Measurements from ENCODE around the gene CYB5D1.
"Not testable (repeated sequence)": the region's sequence is repeated elsewhere in the genome, so short reads cannot be mapped to it uniquely, and the experiment has no call there.

The CYB5D1 gene, protein sequence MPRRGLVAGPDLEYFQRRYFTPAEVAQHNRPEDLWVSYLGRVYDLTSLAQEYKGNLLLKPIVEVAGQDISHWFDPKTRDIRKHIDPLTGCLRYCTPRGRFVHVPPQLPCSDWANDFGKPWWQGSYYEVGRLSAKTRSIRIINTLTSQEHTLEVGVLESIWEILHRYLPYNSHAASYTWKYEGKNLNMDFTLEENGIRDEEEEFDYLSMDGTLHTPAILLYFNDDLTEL

DNA sequence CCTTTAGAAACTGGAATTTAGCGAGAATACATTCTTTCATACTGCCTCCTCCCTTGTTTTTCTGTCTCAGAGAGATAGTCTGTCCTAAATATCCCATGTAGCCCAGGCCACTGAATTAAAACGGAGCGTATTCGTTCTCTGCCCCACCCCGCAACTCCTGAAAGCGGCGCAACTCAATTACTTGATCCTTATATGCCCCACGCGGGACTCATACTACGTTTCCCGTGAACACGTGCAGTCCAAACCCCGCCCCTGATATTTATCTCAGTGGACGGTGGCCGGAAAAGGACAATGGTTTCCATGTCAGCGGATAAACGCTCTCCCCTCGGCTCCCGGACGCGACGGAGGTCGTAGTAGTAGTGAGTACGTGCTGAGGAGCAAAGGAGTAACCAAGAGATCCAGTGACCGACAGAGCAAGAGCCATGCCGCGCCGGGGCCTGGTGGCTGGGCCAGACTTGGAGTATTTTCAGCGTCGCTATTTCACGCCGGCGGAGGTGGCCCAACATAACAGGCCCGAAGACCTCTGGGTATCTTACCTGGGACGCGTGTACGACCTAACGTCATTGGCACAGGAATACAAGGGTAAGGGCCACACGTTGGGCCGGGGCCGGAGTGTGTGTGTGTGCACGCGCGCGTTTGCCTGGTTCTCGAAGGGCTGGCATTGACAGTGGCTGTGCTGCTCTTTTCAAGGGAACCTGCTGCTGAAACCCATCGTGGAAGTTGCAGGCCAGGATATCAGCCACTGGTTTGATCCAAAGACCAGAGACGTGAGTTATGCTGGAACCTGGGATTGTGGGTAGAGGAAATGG, at the start of gene CYB5D1:
Gene CYB5D1, plus strand, starts transcription at position 291 of the 809 bp plus-strand sequence. Its CDS starts 132 bp downstream, at position 423.
- H3K36me3 Mint-ChIP-seq (ENCODE audit: low read depth): no peaks in the 10 kb centered on the region
- intact Hi-C loops (cut with micrococcal nuclease): loop anchor here (2.0 kb wide), 1 partner anchor 15 kb away; no protein-coding TSS in a partner anchor
- H3K27me3 Mint-ChIP-seq: no peaks in the 10 kb centered on the region
- H3K27ac Mint-ChIP-seq: no peak within 1 kb of the TSS
- H3K4me3 Mint-ChIP-seq: no peak within 1 kb of the TSS
- no peaks in the 10 kb centered on the region for H3K9me3 Mint-ChIP-seq
- H3K4me1 Mint-ChIP-seq (ENCODE audit: low read depth): peaks cover 13% of the 10 kb centered on the region

DNA sequence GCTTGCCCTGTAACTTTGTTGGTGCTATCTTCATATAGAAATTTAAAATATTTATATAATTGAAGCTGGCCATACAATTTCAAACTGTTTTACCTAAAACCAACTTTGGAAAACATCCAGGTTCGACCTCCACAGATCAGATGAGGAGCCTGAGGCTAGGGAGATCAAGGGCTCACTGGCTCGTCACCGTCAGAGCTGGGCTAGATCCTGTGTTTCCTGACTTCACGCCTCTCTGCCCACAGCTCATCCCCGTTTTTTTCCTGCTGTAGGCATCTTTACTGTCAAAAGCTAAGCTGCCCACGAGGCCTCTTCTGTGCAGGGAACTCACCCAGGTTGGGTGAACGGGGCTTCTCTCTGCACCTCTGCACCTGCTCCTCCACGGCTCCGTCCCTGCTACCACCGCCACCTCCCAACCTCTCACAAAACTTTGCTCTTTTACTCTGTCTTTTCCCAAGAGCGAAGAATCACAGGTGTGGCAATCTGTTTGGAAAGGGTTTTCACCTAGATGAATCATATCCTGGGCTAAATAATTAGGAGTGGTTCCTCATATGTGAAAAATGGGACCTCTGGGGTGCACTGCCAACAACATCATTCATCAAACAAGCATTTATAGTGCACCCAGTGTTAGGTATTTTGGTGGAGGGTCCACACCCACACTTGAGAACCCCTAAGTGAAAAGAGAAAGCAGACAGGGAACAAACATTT, 48.6 kb upstream of the CYB5D1 start:
- Mint-ChIP-seq H3K27ac (no peak overlapping the region), H3K4me1 (ENCODE audit: low read depth) (peaks cover 14% of the 10 kb centered on the region), H3K4me3 (no peak overlapping the region), H3K9me3 (no peaks in the 10 kb centered on the region), H3K36me3 (ENCODE audit: low read depth) (no peaks in the 10 kb centered on the region), H3K27me3 (peaks cover 18% of the 10 kb centered on the region)
- intact Hi-C loops (cut with micrococcal nuclease): no loop called here

- Mint-ChIP-seq H3K4me1 (ENCODE audit: low read depth) (peaks cover 14% of the 10 kb centered on the region), H3K27me3 (peaks cover 15% of the 10 kb centered on the region)
- intact Hi-C loops (cut with micrococcal nuclease): loop anchor here (10.0 kb wide), 1 partner anchor 65 kb away; no protein-coding TSS in a partner anchor
- H3K27ac Mint-ChIP-seq; H3K4me3 Mint-ChIP-seq; H3K36me3 Mint-ChIP-seq (ENCODE audit: low read depth); H3K9me3 Mint-ChIP-seq: not testable (repeated sequence)
Measured at GRCh38 chr17:7809791-7810343, 47.9 kb upstream of the CYB5D1 start.

- intact Hi-C loops (cut with micrococcal nuclease): loop anchor here (10.0 kb wide), 1 partner anchor 66 kb away; no protein-coding TSS in a partner anchor
- no peak overlapping the region for H3K27ac Mint-ChIP-seq
- H3K4me3 Mint-ChIP-seq: no peak overlapping the region
- no peaks in the 10 kb centered on the region for H3K9me3 Mint-ChIP-seq
- H3K27me3 Mint-ChIP-seq: peaks cover 8% of the 10 kb centered on the region
- peaks cover 14% of the 10 kb centered on the region for H3K4me1 Mint-ChIP-seq (ENCODE audit: low read depth)
- H3K36me3 Mint-ChIP-seq (ENCODE audit: low read depth): no peaks in the 10 kb centered on the region
Measured at GRCh38 chr17:7811251-7811650, 46.6 kb upstream of the CYB5D1 start.

GRCh38 chr17:7814969-7815368, 42.8 kb upstream of the CYB5D1 start:
- Mint-ChIP-seq H3K9me3 (no peaks in the 10 kb centered on the region), H3K27me3 (peaks cover 1% of the 10 kb centered on the region)
- intact Hi-C loops (cut with micrococcal nuclease): loop anchor here (10.0 kb wide), 1 partner anchor 70 kb away; no protein-coding TSS in a partner anchor

DNA sequence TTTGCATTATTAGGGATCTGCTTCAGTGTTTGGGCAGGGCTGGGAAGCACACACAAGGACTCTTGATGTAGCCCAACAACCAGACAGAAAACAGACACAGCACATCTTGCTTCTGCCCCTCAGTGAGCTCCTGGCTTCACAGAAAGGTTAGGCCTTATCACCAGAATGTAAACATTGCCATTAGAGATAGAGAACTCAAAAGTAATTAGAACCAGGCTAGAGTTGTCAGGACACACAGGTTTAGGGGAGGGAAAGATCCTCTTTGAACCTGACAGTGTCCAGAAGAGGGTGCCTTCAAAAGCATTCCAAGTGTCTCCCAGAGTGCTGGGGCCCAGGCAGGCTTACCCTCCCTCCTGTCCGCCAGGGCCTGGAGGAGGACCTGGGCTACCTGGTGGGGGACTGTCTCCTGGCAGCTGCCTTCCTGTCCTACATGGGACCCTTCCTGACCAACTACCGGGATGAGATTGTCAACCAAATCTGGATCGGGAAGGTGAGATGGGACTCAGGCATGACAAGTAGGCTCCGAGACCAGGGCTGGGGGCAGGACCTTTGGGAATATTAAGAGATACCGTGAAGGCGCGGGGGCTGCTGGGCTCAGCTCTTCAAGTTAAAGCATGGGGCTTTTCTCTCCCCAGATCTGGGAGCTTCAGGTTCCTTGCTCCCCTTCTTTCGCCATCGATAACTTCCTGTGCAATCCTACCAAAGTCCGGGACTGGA, 40.7 kb upstream of the CYB5D1 start:
- H3K4me1 Mint-ChIP-seq (ENCODE audit: low read depth): no peaks in the 10 kb centered on the region
- intact Hi-C loops (cut with micrococcal nuclease): loop anchor here (10.0 kb wide), 1 partner anchor 72 kb away; no protein-coding TSS in a partner anchor
- H3K9me3 Mint-ChIP-seq: no peaks in the 10 kb centered on the region
- no peak overlapping the region for H3K27ac Mint-ChIP-seq
- peaks cover 6% of the 10 kb centered on the region for H3K27me3 Mint-ChIP-seq
- no peaks in the 10 kb centered on the region for H3K36me3 Mint-ChIP-seq (ENCODE audit: low read depth)
- no peak overlapping the region for H3K4me3 Mint-ChIP-seq

More at GRCh38 chr17:7814969-7815368, 42.8 kb upstream of the CYB5D1 start:
- Mint-ChIP-seq H3K36me3 (ENCODE audit: low read depth) (no peaks in the 10 kb centered on the region), H3K4me3 (no peak overlapping the region), H3K27ac (no peak overlapping the region), H3K4me1 (ENCODE audit: low read depth) (peaks cover 5% of the 10 kb centered on the region)

DNA sequence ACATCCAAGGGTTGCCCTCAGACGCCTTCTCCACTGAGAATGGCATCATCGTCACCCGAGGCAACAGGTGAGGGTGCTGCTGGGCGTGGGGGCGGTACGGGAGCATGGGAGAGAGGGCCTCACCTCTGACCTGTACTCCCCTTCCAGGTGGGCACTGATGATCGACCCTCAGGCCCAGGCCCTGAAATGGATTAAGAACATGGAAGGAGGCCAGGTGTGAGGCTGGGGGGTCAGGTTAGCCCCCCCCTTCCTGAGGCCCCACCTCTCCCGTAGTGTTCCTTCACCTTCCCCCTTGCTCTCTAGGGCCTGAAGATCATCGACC, 40.2 kb upstream of the CYB5D1 start:
- Mint-ChIP-seq H3K27me3 (peaks cover 6% of the 10 kb centered on the region), H3K27ac (no peak overlapping the region), H3K9me3 (no peaks in the 10 kb centered on the region), H3K4me3 (no peak overlapping the region), H3K4me1 (ENCODE audit: low read depth) (no peaks in the 10 kb centered on the region), H3K36me3 (ENCODE audit: low read depth) (no peaks in the 10 kb centered on the region)
- intact Hi-C loops (cut with micrococcal nuclease): loop anchor here (10.0 kb wide), 1 partner anchor 73 kb away; no protein-coding TSS in a partner anchor

DNA sequence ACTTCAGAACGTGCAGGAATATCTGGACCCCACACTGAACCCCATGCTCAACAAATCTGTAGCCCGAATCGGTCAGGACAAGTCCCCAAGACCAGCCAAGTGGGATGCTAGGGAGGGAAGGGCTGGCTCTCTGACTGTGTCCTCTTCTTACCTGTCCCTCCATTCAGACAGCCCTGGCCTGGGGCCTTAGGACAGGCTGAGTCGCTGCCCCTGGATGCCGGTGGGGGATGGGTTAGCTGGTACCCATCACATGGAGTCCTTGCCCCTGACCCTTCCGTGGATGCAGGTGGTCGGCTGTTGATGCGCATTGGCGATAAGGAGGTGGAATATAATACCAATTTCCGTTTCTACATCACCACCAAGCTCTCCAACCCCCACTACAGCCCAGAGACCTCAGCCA, 39.8 kb upstream of the CYB5D1 start:
- H3K9me3 Mint-ChIP-seq: no peaks in the 10 kb centered on the region
- no peaks in the 10 kb centered on the region for H3K36me3 Mint-ChIP-seq (ENCODE audit: low read depth)
- intact Hi-C loops (cut with micrococcal nuclease): loop anchor here (10.0 kb wide), 1 partner anchor 73 kb away; no protein-coding TSS in a partner anchor
- H3K4me1 Mint-ChIP-seq (ENCODE audit: low read depth): no peaks in the 10 kb centered on the region
- peaks cover 6% of the 10 kb centered on the region for H3K27me3 Mint-ChIP-seq
- H3K4me3 Mint-ChIP-seq: no peak overlapping the region
- no peak overlapping the region for H3K27ac Mint-ChIP-seq

DNA sequence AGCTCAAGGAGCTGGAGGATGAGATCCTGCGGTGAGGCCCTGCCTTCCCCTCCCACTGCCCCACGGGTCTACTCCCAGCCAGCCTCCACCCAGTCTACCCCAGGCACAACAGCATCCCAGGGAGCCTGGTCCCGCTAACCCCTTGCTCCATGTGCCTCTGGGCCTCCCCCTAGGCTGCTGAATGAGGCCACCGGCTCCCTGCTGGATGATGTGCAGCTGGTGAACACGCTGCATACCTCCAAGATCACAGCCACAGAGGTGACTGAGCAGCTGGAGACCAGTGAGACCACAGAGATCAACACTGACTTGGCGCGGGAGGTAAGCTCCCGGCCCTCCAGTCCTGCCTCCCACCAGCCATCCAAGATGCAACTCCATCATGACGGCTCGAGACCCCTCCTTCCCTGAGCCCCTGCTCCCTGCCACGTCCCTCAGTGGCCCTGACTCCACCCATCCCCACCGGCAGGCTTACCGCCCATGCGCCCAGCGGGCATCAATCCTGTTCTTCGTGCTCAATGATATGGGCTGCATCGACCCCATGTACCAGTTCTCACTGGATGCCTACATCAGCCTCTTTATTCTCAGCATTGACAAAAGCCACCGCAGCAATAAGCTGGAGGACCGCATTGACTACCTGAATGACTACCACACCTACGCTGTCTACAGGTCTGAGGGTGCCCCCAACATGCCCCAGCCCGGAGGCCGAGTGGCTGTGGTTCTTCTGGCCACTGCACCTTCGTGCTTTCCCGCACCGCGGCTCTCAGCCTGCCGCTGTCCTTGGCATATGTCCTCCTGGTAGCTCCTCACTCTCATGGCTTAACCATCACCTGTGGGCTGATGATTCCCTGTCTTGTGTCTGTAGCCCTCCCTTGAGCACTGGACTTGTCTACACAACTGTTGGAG, 38.8 kb upstream of the CYB5D1 start:
- Mint-ChIP-seq H3K36me3 (ENCODE audit: low read depth) (no peaks in the 10 kb centered on the region), H3K27ac (no peak overlapping the region), H3K27me3 (peaks cover 11% of the 10 kb centered on the region), H3K4me1 (ENCODE audit: low read depth) (no peaks in the 10 kb centered on the region), H3K4me3 (no peak overlapping the region), H3K9me3 (no peaks in the 10 kb centered on the region)
- intact Hi-C loops (cut with micrococcal nuclease): loop anchor here (10.0 kb wide), 1 partner anchor 74 kb away; no protein-coding TSS in a partner anchor

- H3K4me3 Mint-ChIP-seq: no peak overlapping the region
- intact Hi-C loops (cut with micrococcal nuclease): no loop called here
- peaks cover 5% of the 10 kb centered on the region for H3K4me1 Mint-ChIP-seq (ENCODE audit: low read depth)
- peaks cover 17% of the 10 kb centered on the region for H3K27me3 Mint-ChIP-seq
- no peaks in the 10 kb centered on the region for H3K36me3 Mint-ChIP-seq (ENCODE audit: low read depth)
- no peak overlapping the region for H3K27ac Mint-ChIP-seq
- no peaks in the 10 kb centered on the region for H3K9me3 Mint-ChIP-seq
Measured at GRCh38 chr17:7820231-7820630, 37.6 kb upstream of the CYB5D1 start.

DNA sequence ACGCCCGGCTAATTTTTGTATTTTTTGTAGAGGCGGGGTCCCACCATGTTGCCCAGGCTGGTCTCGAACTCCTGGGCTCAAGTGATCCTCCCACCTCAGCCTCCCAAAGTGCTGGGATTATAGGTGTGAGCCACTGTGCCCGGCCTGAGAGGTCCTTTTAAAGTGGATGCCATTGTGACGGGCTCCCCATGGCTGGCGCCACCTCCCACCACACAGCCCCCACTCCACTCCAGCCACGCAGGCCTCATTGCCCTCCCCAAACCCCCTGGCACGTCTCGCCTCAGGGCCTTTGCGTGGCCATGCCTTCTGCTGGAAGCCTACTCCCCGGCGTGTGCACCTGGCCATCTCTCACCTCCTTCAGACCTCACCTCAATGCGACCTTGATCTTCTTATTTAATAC, 35.7 kb upstream of the CYB5D1 start:
- Mint-ChIP-seq H3K36me3 (ENCODE audit: low read depth) (no peaks in the 10 kb centered on the region), H3K4me3 (no peak overlapping the region), H3K9me3 (no peaks in the 10 kb centered on the region), H3K27me3 (peaks cover 22% of the 10 kb centered on the region), H3K27ac (no peak overlapping the region), H3K4me1 (ENCODE audit: low read depth) (peaks cover 10% of the 10 kb centered on the region)
- intact Hi-C loops (cut with micrococcal nuclease): loop anchor here (1.0 to 2.0 kb wide), 3 partner anchors 29 to 167 kb away; no protein-coding TSS in a partner anchor

DNA sequence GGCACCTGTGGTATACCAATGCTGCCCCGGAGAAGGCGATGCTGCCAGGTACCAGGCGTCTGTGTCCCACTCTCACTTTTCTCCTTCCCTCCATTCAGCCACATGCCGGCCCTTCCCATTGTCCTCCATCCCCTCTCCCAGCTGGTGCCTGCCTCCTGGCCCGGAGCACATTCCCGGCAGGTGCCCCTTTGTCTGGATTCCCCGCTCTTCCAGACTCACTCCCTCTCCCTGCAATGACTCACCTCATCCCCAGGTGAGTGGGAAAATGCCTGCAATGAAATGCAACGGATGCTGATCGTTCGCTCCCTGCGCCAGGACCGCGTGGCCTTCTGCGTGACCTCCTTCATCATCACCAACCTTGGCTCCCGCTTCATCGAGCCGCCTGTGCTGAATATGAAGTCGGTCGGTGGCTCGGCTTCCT, 34.2 kb upstream of the CYB5D1 start:
- Mint-ChIP-seq H3K36me3 (ENCODE audit: low read depth) (no peaks in the 10 kb centered on the region), H3K4me1 (ENCODE audit: low read depth) (peaks cover 10% of the 10 kb centered on the region), H3K4me3 (no peak overlapping the region), H3K9me3 (no peaks in the 10 kb centered on the region), H3K27ac (no peak overlapping the region), H3K27me3 (peaks cover 29% of the 10 kb centered on the region)
- intact Hi-C loops (cut with micrococcal nuclease): loop anchor here (2.0 kb wide), 2 partner anchors 73 to 165 kb away; no protein-coding TSS in a partner anchor

Measured in dendritic cell treated with granulocyte-macrophage colony-stimulating factor and Interleukin-4, amounts not matched to agents 40 ng/mL and 50 ng/mL, for 4 days (primary cell).